GM18870 (cell line): Measurements from ENCODE around the gene LRRC4C.
"Not testable (repeated sequence)": the region's sequence is repeated elsewhere in the genome, so short reads cannot be mapped to it uniquely, and the experiment has no call there.

Experiments
- ATAC-seq: cut with Tn5 transposase; IDR thresholded peaks from one replicate; pipeline ENCODE4 v1.9.1; 2021; ENCODE audit warnings: moderate library complexity; ENCODE audit not compliant: unreplicated experiment

LRRC4C gene

DNA sequence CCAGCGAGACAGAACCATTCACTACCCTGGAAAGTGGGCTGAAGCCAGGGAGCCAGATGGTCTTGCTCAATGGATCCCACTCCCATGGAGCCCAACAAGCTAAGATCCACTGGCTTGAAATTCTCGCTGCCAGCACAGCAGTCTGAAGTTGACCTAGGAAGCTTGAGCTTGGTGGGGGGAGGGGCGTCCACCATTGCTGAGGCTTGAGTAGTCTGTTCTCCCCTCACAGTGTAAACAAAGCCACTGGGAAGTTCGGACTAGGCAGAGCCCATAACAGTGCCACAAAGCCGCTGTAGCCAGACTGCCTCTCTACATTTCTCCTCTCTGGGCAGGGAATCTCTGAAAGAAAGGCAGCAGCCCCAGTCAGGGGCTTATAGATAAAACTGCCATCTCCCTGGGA is 1266.9 kb downstream of the LRRC4C start:
- not testable (repeated sequence) for ATAC-seq

DNA sequence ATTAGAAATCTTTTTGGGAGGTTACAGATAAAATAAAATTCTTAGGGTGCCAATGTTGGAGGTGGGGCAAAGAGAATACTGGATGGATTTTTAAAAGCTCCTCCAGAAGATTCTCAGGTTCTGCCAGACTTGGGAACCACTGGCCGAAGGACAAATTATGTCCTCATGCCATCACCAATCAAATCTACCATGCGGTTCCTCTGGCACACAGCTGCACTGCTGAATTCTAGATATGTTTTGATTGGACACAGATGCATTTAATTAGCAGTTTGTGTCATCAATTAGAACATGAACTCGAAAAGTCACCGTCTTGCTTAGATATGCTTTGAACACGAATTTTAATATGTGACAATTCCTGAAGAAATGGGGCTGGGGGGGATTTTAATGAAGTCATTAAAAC is 1269.2 kb downstream of the LRRC4C start:
- ATAC-seq = no peak

DNA sequence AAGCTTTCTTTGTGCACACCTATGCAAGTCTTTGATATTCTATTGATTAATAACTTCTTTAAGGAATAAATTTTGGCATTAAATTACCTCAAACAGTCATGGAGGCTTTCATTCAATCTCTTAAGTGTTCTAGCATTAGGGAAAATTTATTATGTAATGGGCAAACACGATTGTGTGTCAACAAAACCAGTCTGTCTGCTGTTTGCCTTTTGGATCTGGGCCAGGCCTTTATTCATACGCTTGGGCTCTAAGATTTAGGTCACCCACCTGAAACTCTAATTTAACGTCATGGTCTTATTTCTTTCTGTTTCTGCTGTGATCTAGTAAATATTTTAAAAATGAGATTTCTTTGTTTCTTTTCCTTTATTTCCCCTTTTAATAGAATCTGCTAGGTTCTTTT is 1270.6 kb downstream of the LRRC4C start:
- ATAC-seq = no peak

DNA sequence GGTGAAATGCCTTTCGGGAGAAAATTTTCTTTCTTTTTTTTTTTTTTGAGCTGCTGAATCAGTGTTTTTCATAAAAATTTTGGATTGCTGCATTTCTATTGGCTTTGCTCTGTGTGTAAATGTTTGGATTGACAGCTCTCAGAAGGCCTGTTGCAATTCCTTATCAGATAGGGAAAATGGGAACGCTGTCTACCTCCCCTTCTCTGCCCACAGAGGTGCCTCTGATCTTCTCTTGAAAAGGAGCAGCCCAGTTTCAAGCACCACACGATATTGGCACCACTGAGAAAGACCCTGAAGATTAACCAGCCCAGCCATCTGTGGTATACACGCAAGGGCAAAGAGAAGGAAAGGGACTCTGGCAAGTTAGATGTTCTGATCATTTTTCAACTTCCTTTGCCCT is 1272.2 kb downstream of the LRRC4C start:
- no peak for ATAC-seq

DNA sequence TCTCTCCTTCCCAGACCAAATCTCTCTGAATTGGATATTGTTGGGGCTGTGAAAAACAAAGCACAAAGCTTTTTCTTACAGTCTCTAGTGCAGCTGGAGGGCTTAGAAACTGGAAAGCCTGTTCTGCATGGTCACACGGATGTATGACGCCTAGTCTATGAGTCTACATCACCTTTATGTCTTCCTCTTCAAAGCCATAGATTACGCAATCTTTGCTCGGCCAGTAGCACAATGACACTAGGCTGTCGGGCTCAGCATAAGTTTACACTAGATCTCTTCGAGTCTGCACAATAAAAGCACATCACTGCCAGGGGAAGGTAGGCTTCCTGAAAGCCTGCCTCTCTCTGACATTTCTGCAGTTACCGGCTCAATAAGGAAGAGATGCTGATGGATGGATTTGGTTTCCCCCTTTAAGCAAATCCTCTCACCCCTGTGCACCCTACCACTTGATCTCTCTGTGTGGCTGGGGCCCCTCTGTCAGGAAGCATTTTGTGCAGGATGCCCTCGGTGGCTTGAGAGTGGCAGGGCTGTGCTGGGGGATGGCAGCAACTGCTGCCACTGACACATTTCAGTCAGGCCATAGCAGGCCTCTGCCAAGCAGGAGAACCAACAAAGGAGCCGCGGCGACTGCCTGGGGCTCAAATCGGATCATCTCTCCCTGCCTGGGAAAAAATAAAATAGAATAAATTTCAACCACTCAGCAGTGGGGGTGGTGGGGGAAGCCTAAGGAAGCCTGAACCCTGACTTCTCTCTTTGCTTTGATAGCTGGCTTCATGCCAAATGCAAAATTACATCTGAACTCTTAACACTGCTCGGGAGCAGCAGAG is 1272.8 kb downstream of the LRRC4C start:
- ATAC-seq = no peak

DNA sequence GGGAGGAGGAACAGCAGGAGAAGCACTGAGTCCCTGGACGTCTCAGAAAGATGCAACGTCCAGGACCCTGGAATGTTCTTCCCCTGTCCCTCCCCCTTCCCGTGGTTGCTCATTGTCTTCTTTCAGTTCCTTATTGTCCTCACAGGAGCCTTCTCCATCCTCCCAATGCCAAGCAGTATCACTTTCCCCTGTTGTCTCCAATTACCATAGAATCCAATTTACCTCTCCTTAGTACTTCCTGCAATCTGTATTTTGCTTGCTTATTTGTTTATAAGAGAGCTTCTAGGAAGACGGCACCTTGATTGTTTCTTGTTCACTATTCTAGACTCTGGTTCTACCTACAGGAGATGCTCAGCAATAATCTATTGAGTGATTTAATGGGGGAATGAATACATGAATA is 1273.7 kb downstream of the LRRC4C start:
- ATAC-seq = no peak

DNA sequence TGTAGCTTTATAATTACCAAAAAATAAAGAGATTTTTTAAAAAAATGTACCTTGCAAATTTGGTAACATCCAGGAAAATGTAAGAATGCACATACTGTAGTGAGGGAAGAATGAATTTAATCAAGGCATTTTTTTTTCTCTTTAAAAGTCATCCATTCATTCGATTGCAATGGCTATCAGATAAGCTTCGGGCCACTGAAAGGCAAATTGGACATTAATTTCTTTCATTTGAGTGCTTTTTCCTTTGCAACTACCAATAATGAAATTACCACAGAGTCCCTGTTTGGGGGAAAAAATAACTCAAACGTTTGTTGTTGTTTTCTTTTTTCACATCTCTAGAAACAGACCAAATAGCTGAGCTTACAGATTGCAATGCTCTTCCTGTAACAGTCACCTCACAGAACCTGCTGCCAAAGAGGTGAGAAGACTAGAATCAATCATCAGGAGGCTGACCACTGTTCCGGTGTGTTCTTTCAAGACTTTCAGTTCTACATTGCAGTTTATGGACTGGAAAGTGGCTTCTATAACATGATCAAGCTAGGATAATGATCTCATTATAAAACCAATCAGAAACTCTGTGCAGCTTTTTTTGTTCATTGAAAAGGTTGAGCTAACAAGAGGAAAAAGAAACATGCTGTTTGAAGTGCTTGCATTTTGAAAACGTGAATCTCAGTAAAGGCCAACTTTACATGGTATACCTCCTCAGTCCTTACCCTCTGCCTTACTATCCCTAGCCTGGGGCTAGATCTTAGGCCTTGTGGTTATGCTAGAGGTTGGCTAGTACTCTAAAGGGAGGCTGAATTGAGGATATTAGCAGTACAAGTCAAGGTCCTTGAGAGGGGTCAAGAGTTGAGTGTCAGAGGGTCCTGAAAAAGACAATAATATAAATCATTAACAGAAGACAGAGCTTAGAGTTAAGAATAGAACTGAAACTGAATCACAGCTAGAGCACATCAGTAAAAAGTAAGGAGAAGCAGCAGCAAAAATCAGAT is 1276.1 kb downstream of the LRRC4C start:
- ATAC-seq = peak; percentile 91

DNA sequence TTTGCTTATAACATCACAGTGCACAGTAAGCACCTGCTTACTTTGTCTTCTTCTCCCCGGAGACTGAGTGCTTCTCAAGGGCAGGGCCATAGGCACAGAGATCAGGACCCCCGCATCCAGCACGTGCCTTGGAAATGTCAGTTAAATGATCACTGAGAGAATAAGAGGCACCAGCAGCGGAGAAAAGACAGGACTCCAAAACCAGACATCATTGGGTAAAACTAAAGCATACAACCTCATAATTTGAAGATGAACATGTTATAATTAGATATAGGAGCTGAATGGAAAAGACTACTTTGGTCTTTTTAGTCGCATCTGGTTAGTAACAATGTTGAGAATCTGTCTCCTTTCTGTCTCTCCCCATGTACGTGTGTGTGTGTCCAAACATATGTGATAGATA is 1279.9 kb downstream of the LRRC4C start:
- no peak for ATAC-seq

DNA sequence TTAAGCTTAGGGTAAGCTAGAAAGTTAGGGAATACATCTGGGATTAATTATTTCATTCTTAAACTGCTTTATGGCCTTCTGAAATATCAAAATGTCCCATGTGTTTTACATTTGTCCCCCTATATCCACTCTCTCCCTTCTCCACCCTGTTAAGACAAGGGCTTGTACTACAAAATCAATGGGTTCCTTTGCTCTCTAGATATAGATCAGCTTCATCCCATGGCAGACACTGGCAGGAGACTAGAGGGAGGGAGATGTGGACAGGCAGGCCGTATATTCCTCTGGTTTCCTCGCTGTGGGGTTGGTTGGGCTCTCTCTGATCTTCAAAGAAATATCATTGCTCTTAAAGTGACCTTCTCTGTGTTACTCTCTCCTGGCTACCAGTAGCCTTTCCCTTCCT is 1281.0 kb downstream of the LRRC4C start:
- ATAC-seq = no peak

DNA sequence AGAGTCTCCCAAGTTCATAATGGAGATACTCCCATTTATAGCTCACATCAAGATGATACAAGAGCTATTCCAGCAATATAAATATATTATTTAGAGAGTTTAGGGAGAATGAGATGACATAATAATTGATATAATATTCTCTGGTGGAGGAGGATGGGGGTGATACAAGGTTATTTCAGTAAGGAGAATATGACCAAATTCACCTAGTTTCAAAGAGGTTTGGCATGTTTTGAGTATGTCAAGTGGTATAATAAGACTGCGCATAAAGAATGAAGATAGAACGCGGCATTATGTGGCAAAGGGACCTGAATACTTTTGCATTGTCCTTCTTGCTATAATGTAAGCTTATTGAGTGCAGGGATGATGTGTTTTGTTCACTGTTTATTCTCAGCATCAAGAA is 1283.5 kb downstream of the LRRC4C start:
- ATAC-seq = no peak

DNA sequence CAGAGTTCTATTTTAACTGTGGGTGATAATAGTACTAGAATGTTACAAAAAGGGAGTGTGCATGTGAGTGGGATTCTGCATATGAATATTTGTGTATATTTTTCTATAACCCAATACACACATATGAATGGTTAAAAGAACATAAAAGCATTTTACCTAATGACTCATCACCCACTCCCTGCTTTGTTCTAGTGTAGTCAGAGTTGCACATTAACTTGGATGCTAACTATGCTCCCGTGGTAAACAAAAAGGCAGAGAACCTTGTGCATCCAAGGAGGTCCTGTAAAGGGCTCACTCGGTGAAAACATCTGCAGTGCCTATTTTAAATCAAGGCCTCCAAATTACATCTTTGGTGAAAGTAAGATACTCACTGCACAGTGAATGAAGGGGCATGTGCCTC is 1289.4 kb downstream of the LRRC4C start:
- ATAC-seq = peak; percentile 52

DNA sequence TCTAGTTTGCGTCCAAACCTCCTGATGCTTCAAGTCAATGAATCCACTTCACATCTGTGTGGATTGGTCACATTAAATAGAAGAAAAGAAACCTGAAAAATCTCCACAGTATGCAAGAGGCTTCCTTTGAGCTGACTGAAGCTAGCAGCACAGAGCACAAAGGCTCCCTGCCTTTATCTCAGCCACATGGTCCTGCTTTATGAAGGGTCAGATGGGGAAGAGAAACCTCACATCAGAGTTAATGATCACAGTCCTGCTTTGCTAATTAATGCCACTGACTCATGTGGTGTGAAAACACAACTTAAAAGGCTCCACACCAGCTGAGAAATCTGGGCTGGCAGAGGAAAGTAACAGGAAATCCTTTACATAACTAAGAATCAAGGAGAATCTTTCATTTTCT is 1291.0 kb downstream of the LRRC4C start:
- peak; percentile 90 for ATAC-seq

DNA sequence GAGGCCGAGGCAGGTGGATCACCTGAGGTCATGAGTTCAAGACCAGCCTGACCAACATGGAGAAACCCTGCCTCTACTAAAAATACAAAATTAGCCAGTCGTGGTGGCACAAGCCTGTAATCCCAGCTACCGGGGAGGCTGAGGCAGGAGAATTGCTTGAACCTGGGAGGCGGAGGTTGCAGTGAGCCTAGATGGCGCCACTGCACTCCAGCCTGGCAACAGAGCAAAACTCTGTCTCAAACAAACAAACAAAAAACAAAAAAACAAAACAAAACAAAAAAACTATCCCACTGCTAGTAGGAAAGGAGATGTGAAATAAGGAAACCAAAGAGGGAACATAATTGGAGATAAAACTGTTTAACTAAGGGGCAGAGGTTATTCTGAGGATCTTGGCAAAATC is 1291.6 kb downstream of the LRRC4C start:
- not testable (repeated sequence) for ATAC-seq

DNA sequence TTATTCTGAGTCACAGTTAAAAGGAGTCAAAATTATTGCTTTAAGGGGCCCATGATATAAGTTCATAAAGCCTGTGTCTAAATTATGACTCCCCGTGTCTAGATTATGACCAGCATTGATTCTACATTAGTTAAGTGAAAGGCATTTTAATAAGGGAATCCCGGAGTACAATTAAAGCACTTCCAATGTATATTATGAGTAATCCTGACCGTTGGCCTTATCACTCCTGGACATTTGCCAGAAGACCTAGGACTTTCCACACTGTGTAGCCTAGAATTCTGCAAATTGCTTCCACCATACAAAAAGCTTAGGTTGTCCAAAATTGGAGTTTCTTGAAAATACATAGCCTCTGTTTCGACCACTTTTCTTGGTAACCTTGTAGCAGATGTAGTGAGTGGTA is 1292.6 kb downstream of the LRRC4C start:
- no peak for ATAC-seq

DNA sequence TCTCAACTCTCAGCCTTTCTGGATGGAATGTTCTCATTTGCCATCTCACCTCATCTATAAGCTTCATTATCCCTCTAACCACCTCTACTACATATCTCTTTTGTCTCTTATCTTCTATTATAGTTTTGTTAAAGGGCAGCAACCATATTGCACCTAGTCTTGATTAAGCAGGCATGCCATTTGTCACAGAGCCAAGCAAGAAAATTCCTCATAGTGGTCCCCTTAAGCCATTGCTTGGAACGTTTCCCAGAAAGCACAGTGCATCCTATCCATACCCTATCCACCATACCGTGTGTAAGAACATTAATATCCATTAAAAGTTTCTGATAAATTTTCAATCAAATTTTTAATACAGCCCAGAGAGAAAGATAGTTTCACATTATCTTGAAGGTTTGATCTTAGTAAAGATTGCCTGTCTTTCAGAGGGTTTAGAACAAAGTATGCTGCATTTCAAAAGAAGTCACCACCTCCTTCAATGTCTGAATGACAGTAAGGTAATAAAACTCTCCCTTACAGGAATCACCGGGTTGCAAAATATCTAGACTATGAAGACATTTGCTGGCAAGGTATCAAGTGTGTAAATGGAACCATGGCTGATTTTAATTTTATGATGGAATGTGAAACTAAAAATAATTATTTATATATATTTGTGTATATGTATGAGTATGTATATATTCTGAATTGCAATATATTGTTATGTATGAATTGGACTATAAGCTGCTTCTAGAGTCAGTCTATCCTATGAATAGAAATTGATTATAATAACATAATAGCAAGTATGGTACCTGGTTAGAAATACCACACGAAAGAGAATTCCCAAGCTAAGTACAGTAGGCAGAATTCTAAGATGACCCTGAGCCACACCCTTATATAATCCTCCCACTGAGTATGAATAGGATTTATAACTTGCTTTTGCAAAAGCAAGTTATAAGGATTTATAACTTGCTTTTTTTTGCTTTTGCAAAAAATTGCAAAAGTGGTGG is 1296.3 kb downstream of the LRRC4C start:
- ATAC-seq = no peak

DNA sequence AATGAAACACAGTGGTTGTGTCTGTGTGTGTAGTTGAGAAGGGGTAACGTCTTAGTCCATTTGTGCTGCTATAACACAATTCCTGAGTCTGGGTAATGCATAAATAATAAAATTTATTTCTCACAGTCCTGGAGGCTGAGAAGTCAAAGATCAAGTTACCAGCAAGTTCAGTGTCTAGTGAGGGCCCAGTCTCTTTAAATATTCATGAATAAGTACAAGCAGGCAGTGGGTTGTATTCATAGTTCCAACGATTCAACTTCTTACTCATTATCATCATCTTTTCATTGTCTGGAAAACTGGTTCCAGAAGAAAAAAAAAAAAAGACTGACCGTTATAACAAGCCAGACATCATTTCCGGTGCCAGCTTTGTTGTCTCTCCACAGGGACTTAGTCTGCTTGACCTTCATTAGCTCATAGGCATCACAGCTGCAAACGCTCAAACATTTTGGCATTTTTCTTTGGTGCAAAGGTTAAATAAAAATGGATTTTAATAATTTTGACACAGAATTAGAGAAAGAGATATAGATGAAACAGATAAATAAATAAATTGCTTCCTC is 1297.5 kb downstream of the LRRC4C start:
- no peak for ATAC-seq

DNA sequence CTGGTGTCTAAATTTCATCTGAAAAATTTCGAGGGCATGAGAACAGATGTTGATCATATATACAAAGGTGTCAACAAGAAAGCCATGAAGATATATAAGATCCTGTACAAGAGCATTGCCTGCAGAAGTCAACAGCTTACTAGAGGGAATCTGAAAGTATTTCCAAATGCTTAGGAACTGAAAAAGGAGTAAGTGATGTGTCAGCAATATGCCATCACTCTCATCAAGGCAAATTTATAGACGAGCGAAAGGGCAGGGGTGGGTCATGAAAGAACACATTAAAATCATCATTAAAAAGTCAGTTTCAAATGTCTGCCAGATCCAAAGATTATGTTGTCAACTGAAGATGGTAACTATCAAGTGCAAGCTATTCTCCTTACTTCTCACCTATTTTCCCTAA is 1299.0 kb downstream of the LRRC4C start:
- ATAC-seq = no peak

DNA sequence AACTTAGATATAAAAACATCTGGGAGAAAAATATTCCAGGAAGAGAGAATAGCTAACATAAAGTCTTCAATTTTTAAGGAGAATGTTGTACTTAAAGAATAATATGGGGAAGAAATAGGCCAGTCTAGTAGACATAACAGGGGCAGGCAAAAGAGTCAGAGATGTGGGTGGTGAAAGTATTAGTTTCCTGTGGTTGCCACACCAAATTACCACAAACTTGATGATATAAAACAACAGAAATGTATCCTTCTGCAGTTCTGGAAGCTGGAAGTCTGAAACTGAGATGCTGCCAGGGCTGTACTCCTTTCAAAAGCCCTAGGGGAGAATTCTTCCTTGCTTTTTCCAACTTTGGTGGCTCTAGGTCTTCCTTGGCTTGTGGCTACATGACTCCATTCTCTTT is 1309.7 kb downstream of the LRRC4C start:
- no peak for ATAC-seq

DNA sequence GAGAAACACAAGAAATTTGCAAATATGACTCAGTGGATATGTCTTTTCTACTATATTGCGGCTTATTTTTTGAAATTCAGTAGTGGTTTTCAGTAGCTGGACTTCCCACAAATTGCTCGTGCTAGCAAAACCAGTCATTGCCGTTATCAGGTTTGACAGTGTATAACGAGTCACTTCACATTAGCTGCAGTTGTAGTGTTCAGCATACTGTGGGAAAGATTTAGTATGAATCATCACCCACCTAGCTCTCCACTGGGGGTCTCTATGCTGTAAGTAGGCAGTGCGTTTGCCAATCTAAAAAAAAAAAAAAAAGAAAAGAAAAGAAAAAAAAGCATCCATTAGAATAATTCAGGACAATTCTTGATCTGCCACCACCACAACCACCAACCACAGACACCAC is 1318.9 kb downstream of the LRRC4C start:
- ATAC-seq = no peak

DNA sequence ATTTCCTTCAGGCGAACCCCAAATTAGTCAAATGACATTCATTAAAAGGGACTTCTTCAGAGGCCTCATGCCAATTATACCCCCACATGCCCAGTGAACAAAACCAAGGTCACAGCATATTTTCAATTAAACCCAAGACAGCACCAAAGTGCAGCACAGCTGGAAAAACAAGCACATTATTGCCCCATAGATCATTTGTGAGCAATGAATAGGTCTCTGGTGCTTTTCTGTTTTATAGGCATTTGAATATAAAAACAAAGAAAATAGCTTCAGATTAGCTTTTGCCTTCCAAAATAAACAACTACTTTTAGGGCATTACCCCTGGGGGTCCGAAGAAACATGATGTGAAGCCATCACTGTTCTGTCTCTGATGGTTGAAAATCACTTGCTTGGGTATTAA is 1319.9 kb downstream of the LRRC4C start:
- no peak for ATAC-seq
